NCI-H69 (cell line): ENCODE data around the gene DLEC1.
"Not testable (repeated sequence)": the region's sequence is repeated elsewhere in the genome, so short reads cannot be mapped to it uniquely, and the experiment has no call there.

Experiments used
- DNase-seq: peaks from one replicate; lab custom pipeline; 2025; lab: John Stamatoyannopoulos, UW

DLEC1 gene

DNA sequence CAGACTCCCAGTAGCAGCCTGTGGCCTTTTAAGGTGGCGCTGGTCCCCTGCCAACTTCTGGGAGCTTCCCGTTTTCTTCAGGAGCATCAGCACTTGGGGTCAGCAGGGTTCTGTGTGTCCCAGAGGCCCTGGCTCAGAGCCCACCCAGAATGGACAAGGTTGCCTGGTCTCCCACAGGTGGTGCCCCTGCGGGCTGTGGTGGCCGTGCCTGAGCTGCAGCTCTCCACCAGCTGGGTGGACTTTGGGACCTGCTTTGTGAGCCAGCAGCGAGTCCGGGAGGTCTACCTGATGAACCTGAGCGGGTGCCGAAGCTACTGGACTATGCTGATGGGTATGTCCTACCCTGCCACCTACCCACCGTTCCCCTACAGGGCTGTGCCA lies 82.4 kb downstream of the DLEC1 start:
- DNase-seq = no peak

DNA sequence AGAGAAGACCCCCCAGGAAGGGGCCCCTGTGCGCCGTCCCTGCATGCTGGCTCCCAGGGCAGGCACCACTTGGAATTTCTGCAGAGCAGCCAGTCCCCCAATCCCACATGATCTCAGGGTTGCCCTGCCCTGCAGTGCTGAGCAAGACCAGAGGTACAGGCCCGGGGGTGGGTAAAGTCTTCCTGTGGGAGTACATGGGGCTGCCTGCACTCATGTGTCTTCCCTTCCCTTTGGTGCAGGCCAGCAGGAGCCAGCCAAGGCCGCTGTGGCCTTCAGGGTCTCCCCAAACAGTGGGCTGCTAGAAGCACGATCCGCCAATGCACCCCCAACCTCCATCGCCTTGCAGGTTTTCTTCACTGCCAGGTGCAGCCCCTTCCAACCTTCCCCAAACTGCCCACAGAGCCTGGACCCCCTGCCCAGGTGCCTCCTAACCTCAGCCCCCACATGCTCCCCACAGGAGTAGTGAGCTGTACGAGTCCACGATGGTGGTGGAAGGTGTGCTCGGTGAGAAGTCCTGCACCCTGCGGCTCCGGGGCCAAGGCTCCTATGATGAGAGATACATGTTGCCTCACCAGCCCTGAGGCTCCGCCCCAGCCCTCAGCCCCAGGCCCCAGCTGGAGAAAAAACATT lies 82.9 kb downstream of the DLEC1 start:
- no peak for DNase-seq

DNA sequence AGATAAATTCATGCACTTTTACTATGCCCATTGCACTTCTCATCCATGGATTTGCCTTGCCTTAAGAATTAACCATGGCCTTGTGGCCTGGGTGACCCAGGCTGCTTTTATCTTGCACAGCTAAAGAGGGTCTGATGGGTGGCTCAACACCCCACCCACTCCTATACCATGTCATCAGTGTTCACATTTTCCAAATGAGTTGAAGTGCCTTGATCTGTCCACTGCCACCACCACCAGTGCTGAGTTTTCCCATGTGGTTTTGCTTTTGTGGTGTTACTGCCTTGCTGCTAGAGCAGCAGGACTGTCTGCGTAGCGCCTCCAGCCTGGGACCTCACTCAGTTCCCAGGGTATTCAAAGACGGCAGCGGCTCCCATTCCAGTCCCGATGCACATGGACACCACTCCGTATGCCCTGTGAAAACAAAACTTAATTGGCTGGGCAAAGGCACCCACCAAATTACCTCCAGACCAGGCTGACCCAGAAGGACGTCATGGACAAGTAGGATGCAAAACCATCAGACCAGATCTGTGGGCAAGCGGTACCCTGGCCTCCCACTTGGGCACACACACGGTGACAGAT lies 83.8 kb downstream of the DLEC1 start:
- no peak for DNase-seq

DNA sequence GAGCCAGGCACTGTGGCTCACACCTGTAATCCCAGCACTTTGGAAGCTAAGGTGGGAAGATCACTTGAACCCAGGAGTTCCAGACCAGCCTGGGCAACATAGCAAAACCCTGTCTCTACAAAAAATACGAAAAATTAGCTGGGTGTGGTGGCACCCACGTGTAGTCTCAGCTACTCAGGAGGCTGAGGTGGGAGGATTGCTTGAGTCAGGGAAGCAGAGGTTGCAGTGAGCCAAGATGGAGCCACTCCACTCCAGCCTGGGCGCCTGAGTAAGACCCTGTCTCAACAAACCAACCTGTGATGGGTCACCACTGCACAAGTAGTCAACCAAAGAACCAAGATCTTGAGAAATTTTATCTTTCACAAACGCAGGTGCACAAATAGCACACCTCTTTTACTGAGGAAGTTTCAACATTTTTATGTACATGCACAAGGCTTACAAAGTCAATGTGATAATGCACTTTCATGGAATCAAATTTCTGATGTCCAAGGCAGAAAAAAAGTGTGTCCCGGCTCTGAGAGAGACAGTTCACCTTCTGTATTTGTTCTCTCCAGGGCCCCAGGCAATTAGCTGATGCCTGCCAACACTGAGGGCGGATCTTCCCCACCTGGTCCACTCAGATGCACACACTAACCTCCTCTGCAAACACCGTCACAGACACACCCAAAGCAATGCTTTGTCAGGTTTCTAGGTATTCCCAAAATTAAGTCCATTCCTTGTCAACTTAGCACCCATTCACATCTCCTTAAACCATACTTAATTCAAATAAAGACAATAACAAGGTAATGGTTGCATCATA lies 85.5 kb downstream of the DLEC1 start:
- peak; percentile 62 for DNase-seq

DNA sequence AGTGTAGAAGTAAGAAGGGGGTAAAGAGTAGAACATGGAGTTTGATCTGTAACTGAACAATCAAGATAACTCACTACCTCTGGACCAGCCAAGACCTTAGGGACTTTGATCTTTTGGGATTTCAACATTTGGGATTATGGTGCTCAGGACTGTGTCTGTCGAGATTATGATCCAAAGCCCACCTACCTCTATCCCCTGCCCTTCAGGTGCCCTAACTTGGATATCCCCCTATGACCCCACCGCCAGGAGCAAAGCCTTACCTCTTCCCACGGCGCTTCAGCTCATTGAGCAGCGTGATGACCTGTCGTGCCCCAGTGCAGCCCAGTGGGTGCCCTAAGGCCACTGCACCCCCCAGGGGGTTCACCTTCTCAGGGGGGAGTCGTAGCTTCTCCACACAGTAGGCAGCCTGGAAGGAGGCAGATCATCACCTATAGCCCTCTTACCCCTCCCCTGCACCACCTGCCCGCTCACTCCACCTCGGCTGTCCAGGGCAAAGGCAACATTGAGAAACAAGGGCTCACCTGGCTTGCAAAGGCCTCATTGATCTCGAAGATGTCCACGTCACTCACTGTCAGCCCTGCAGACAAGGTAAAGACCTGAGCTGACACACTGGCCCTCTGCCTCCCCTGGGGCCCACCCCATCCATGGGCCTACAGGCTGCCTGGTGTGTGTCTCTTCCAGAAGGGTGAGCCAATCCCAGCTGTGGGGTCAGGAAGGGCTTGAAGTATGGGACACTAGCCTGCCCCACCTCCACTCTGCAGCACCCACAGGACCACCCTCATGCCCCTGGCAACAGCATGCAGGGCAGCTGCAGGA lies 86.5 kb downstream of the DLEC1 start:
- no peak for DNase-seq

DNA sequence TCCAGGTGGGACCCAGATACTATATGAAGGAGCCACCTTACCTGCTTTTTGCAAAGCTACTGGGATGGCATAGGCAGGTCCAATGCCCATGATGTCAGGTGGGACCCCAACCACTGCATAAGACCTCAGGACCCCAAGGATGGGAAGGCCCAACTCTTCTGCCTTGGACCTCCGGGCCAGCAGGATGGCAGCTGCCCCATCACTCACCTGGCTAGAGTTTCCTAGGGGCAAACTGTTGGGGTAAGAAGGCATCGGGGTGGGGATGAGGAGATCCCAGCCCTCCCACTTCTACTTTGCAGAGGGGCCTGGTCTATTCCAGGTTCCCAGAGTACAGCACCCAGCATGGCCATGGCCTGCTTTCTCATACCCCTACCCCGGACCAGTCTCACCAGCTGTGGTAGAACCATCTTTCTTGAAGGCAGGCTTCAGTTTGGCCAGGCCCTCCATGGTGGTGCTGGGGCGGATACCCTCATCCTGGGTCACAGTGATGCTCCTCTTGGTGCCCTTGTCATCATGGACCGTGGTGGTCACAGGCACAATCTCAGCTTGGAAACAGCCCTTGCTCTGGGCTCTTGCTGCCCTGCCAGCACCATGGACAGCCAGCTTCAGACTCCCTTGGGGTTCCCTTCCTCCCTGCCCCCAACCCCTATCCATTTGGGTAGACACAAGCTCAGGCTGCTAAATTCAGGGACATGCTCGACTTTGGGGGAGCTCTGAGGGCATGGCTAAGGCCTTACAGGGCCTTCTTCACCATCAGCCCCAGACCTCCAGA lies 87.3 kb downstream of the DLEC1 start:
- DNase-seq = no peak

DNA sequence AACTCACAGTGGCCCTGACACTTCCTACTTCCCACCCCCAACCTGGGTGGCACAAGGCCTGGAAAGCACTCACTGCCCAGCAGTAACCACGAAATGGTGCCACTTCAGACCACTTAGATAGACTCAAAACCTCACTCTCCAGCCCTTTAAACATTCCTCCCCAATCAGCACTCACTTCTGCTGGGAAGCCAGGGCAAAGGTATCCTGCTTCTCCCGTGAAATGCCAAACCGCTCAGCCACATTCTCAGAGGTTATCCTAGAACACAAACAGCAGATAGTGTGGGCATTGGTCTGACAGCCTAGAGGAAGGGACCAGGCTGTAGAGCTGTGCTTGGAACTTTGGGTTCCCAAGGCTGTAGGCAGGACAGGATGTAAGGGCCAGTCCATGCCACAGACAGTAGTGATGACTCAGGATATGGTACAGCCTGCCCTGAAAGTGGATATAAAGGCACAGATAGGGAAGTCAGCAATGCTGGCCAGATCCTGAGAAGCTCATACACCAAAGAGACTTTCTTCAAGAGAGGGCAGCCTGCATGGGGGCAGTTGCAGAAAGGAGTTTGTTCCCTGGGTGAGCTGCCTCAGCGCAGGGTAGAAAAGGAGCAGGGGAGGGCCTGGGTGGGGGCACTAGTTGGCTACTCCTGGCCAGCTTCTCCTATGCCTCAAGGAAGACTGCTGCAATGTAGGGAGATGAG lies 88.7 kb downstream of the DLEC1 start:
- DNase-seq = no peak

DNA sequence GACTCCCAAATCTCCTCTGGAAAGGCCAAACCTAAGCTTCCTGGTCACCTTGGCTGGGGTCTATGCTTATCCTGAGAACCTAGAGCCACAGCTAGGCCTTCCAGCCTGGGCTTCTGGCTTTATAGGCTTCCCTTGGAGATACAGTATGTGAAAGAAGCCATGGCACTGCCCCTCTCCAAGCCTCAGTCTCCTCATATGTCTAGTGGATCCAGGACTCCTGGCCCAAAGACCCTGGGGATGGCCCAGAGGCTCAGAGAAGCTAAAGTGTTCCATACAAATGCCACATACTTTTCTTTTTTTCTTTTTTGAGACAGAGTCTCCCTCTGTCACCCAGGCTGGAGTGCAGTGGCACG lies 89.3 kb downstream of the DLEC1 start:
- no peak for DNase-seq

DNA sequence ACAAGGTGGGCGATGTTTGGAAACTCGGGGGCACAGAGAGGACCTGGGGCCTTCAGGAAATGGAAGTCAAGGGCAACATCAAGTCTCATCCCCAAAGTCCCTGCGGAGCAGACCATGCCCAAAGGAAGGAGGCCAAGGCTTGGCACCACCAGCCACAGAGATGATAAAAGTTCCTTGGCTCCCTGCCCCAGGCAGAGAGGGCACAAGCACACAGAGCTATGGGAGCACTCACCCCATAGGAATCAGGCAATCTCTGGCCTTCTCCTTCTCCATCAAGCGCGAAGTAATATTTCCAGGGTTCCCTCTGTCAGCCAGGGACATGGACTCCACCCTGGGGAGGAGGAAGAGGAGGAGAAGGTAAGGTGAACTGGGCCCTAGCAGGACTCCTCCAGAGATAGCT lies 90.0 kb downstream of the DLEC1 start:
- no peak for DNase-seq

DNA sequence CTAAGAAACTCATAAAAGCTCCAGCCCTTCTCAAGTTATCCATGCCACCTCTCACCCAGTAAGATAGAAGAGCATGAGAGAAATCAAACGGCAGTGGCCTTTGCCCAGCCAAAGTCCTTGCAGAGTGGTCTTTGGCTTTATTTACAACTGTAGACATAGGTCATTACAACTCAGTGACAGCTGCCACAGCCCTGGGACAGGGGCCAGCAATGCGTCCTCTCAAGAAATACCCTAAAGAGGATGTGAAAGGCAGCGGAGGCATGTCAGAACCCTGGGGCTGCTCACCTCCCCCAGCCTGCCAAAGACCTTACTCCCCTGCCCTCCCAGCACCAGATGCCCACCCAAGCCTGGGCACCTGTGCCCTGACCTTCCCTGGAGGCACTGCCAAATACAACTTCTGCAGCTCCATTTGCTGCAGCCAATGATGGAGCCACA lies 91.6 kb downstream of the DLEC1 start:
- DNase-seq = no peak

DNA sequence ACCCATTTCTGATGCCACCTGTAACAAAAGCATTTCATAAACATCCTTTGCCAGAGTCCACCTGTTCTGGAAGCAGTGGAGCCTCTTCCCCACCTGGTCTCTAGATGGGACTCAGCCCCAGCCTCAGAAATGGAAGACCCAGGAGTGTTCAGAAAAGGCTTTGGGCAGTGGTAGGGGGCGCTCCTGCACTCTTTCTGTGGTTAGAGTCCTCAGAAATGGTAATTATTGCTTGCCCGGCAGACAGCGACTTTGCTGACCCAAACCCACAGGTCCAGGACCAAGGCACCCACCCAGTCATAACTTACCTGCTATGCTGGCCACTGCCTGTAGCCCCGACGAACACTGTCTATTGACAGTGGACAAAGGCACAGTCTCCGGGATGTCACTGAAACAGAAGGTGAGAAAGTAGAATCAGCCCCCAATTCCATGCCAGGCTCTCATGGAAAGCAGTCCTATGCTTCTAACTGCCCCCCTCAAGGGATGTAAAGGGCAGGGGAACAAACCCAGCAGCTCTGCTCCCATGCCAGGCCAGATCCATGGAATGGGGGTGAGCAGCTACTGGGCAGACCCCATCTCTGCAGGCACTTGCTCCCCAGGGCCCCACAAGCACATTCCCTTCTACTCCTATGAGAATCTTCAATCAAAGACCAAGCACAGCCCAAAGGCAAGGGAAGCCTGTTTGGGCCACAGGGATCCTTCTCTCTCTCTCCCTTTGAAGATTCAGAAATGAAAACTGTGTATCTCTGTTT lies 92.8 kb downstream of the DLEC1 start:
- peak; percentile 14 for DNase-seq

DNA sequence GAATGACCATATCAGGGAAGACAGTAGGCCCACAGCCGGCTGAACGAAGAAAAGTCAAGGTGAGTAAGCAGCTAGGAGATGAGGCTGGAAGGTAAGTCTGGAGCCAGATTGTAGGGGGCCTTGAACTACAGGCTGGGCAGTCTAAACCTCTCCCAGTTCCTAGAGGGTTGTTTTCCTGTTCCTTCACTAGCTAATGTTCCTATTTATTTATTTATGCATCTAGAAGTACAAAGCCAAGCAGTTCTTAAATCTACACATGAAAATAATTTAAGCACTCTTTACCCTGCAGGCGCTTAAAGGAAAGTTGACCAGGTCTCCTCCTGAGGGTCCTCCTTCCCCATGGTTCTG lies 94.2 kb downstream of the DLEC1 start:
- DNase-seq = no peak

DNA sequence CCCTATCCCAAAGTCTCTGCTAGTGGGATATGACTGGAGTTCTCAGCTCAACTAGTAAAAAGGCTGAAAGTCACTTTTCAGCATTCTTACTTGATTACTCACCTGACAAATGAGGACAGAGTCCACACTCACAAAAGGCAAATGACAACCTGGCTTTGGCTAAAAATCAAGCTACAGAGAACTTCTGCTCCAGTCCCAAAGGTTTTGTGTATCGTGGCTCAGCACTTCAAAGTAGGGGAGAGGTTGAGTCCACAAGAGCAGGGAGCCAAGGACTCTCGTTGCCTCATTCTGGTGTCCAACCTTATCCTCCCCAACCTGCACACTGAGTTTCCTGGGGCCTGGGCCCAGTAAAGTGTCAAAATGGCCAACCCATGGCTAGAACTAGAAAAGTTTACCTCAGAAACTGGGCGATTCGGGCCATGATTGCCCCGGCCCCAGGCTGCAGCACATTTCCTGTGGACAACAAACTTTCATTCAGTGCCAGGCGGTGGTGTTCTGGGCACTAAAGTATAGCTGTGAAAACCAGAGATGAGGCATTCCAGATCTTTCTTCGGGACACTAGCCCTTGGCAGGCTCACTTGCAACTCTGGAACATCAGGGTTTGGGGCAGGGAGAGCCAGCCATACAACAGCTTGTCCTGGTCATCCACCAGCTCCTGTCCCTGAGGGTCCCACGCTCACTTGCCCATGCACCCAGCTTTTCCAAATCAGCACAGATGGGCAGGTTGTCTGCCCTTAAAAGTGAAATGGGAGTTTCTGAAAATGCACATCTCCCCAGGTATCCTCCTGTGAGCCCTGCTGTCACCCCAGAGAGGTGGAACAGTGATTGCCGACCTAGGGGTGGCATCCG lies 94.8 kb downstream of the DLEC1 start:
- DNase-seq = no peak

DNA sequence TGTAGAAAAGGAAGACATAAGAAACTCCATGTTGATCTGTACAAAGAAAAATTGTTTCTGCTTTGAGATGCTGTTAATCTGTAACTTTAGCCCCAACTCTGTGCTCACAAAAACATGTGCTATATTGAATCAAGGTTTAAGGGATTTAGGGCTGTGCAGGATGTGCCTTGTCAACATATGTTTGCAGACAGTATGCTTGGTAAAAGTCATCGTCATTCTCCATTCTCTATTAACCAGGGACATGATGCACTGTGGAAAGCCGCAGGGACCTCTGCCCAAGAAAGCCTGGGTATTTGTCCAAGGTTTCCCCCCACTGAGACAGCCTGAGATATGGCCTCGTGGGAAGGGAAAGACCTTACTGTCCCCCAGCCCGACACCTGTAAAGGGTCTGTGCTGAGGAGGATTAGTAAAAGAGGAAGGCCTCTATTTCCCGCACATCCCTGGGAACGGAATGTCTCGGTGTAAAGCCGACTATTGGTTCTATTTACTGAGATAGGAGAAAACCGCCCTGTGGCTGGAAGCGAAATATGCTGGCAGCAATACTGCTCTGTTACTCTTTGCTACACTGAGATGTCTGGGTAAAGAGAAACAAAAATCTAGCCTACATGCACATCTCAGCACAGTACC lies 95.6 kb downstream of the DLEC1 start:
- not testable (repeated sequence) for DNase-seq

DNA sequence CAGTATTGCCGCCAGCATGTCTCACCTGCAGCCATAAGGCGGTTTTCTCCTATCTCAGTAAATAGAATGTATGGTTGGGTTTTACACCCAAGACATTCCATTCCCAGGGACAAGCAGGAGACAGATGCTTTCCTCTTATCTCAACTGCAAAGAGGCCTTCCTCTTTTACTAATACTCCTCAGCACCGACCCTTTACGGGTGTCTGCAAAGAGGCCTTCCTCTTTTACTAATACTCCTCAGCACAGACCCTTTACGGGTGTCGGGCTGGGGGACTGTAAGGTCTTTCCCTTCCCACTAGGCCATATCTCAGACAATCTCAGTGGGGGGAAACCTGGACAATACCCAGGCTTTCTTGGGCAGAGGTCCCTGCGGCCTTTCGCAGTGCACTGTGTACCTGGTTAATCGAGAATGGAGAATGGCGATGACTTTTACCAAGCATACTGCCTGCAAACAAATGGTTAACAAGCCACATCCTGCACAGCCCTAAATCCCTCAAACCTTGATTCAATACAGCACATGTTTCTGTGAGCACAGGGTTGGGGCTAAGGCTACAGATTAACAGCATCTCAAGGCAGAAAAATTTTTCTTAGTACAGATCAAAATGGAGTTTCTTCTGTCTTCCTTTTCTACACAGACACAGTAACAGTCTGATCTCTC lies 96.7 kb downstream of the DLEC1 start:
- not testable (repeated sequence) for DNase-seq

DNA sequence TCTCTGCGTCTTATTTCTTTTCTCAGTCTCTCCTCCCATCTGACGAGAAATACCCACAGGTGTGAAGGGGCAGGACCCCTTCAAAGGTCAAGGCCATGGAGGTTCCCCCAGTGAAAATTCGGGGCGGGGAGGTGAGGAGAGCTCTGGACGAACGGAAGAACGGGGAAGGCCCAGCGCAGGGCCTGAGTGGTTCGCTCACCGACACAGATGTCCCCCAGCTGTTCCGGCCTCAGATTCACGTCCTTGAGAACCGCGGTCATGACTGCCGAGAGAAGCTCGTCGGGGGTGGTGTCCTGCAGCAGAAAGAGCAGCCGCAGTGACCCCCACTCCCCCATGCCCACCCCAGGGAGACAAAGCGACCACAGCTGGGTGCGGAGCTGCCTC lies 97.4 kb downstream of the DLEC1 start:
- DNase-seq = peak; percentile 39

DNA sequence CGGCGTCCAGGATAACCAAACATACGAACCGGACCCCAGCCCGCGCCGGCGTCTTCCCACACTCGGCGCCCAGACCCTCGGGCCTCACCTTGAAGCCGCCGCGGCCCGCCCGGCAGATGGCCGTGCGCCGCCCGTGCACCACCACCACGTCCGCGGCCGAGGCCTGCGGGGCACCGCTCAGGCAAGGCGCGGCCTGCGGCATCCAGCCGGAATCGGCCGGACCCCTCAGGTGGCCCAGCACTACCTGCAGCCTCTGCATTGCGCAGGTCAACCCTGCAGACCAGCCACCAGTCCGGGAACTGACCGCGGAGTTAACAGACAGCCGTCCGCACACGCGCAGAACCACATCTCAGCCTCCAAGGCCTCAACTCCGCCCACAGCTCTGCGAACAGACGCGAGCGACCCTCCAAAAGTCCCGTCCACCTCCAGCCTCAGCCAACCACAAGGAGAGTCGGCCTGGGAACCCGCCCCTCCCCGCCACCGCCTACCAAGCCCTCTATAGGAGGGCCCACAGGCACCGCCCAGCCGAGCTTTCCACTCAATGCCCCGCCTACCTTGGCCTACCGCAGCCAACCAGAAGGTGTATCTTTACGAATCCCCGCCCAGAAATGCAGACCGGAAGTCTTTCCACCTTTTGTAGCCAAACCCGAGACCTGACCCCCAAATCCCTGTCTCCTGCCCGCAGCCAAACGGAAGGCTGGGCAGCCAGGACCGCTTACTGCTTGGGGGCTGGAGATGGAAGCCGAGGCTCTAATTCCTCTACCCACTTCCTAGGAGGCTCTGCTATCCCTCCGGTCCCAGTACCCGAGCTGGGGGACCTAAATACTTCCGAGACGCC lies 98.0 kb downstream of the DLEC1 start, which contains the start of gene ACAA1:
Gene ACAA1, minus strand, starts transcription at position 351 of the 838 bp plus-strand sequence. Its CDS starts 92 bp downstream, at position 259.
- peak; percentile 97 for DNase-seq
